HepG2 (cell line): Measurements from ENCODE around the gene TMEM132D. TPM values are rescaled to one million over a fixed set of nuclear protein-coding genes. Genes with fewer than 3 reads are reported as not detected.

Experiments used
- ATAC-seq: fragments of 200-7000 bp; cut with Tn5 transposase; 3 replicates; pipeline ENCODE4 v1.9.1; 2020; ENCODE audit warnings: mild to moderate bottlenecking, moderate library complexity
- BruUV-seq: library from RNA; stranded (reverse); fragments of 400-500 nt; replicated peaks from 2 replicates; lab custom pipeline; 2021; lab: Mats Ljungman, UMichigan
- CTCF ChIA-PET: fragments of 300-600 bp; formaldehyde crosslinking; extraction: SDS; loops from one replicate; lab custom pipeline; 2021; ENCODE audit warnings: low total read pairs, inconsistent platforms, low intra/inter-chr PET ratio; lab: Yijun Ruan, JAX
- POLR2A ChIA-PET: fragments of 350-600 bp; sonication (Branson Sonifier 250); formaldehyde crosslinking; loops from one replicate; lab custom pipeline; 2020; ENCODE audit warnings: antibody characterized with exemption, inconsistent platforms; lab: Yijun Ruan, JAX
- DNase-seq: peaks from one replicate; pipeline ENCODE4 v3.0.0-alpha.2; 2015; ENCODE audit warnings: low spot score
- FAIRE-seq: peaks from 3 replicates; lab custom pipeline; 2011; peaks lifted over from hg19 to GRCh38; lab: Jason Lieb, UNC
- H2AFZ ChIP-seq: one replicate; pipeline ENCODE4 v1.6.1; 2011; ENCODE audit warnings: low read length, inconsistent platforms
- H3K27ac ChIP-seq: fragments of 300-600 bp; 3 replicates; pipeline ENCODE4 v1.8.0; 2011; ENCODE audit warnings: mixed run types, mild to moderate bottlenecking, mixed read lengths, low read length, inconsistent platforms; ENCODE audit not compliant: insufficient read depth; ENCODE audit errors: extremely low read length
- H3K27me3 ChIP-seq, 2 experiments: fragments of 200-600 bp in 1 of 2; 2 replicates in 1 of 2; 3 replicates in 1 of 2; pipeline versions ENCODE4 v1.6.0 to v1.8.0; 2011; ENCODE audit warnings: low read length in 2 of 2, mild to moderate bottlenecking in 2 of 2, moderate library complexity in 2 of 2, inconsistent platforms in 1 of 2; ENCODE audit not compliant: insufficient read depth in 2 of 2, control insufficient read depth in 1 of 2
- H3K36me3 ChIP-seq, 2 experiments: fragments of 200-600 bp in 1 of 2; replicated peaks in 1 of 2; 2 replicates in 1 of 2; 3 replicates in 1 of 2; pipeline versions ENCODE4 v1.5.1 to v1.8.0; 2011; ENCODE audit warnings: low read length in 2 of 2, inconsistent platforms in 1 of 2; ENCODE audit not compliant: insufficient read depth in 2 of 2, control insufficient read depth in 1 of 2
- H3K4me1 ChIP-seq: 2 replicates; pipeline ENCODE4 v1.5.1; 2012; ENCODE audit warnings: low read length, inconsistent platforms; ENCODE audit not compliant: insufficient read depth
- H3K4me2 ChIP-seq: 2 replicates; pipeline ENCODE4 v1.6.0; 2011; ENCODE audit warnings: low read depth, low read length, inconsistent platforms
- H3K4me3 ChIP-seq, 3 experiments: fragments of 200-600 bp in 1 of 3; sonication (generic), shearing (Covaris generic) in 1 of 3; replicated peaks in 1 of 3; 2 replicates each; pipeline ENCODE4 v1.5.1; 2011 to 2016; ENCODE audit warnings: low read length in 3 of 3, inconsistent platforms in 2 of 3, low read depth in 2 of 3, mild to moderate bottlenecking in 2 of 3, control low read depth in 1 of 3, mixed read lengths in 1 of 3; ENCODE audit not compliant: insufficient read depth in 1 of 3
- H3K79me2 ChIP-seq: one replicate; pipeline ENCODE4 v1.6.1; 2011; ENCODE audit warnings: low read length, inconsistent platforms; ENCODE audit not compliant: insufficient read depth
- H3K9ac ChIP-seq: 2 replicates; pipeline ENCODE4 v1.6.0; 2011; ENCODE audit warnings: mild to moderate bottlenecking, low read depth, low read length, inconsistent platforms; ENCODE audit not compliant: insufficient read depth
- H3K9me3 ChIP-seq: 2 replicates; pipeline ENCODE4 v1.5.1; 2012; ENCODE audit warnings: mild to moderate bottlenecking, low read length
- H4K20me1 ChIP-seq: 2 replicates; pipeline ENCODE4 v1.6.0; 2011; ENCODE audit warnings: inconsistent platforms, mild to moderate bottlenecking, low read length, moderate library complexity; ENCODE audit not compliant: insufficient read depth
- AFF4 ChIP-seq: sonication (generic); formaldehyde crosslinking; IDR thresholded peaks from 2 replicates; pipeline ENCODE4 v1.4.0; 2020; ENCODE audit warnings: missing genetic modification reagents
- AHR ChIP-seq: IDR thresholded peaks from 2 replicates; pipeline ENCODE4 v1.6.1; 2018; ENCODE audit warnings: missing genetic modification reagents, missing compliant biosample characterization
- ATF1 ChIP-seq: IDR thresholded peaks from 2 replicates; pipeline ENCODE4 v1.6.1; 2016; ENCODE audit warnings: mild to moderate bottlenecking, control low read depth
- ATF7 ChIP-seq, 2 experiments: fragments of 450-650 bp in 1 of 2; sonication (generic) in 1 of 2; formaldehyde crosslinking in 1 of 2; IDR thresholded peaks; 2 replicates each; pipeline versions ENCODE4 v1.4.0 to v1.6.1; 2016 to 2020; ENCODE audit warnings: antibody characterized with exemption in 1 of 2, mild to moderate bottlenecking in 1 of 2, missing genetic modification reagents in 1 of 2
- CHD2 ChIP-seq: IDR thresholded peaks from 2 replicates; pipeline ENCODE4 v1.6.1; 2011; ENCODE audit warnings: low read depth, low read length, improper control_type of control experiment
- HNRNPH1 ChIP-seq: fragments of 200-400 bp; formaldehyde crosslinking; optimal IDR thresholded peaks from 2 replicates; pipeline ENCODE3; 2017; ENCODE audit warnings: mild to moderate bottlenecking, low read depth, low read length
- HOXD1 ChIP-seq: sonication (generic); formaldehyde crosslinking; IDR thresholded peaks from 2 replicates; pipeline ENCODE4 v1.5.0; 2020; ENCODE audit warnings: missing genetic modification reagents
- IRF2 ChIP-seq: IDR thresholded peaks from 2 replicates; pipeline ENCODE4 v1.6.1; 2018; ENCODE audit warnings: missing genetic modification reagents, missing compliant biosample characterization
- IRF9 ChIP-seq: sonication (generic); formaldehyde crosslinking; IDR thresholded peaks from 2 replicates; pipeline ENCODE4 v1.8.0; 2022; ENCODE audit warnings: missing genetic modification reagents, mild to moderate bottlenecking, borderline replicate concordance
- POGZ ChIP-seq: sonication (generic); formaldehyde crosslinking; IDR thresholded peaks from 2 replicates; pipeline ENCODE4 v1.4.0; 2020; ENCODE audit warnings: mild to moderate bottlenecking, missing genetic modification reagents
- ZEB1 ChIP-seq: IDR thresholded peaks from 2 replicates; pipeline ENCODE4 v1.6.1; 2012; ENCODE audit warnings: mild to moderate bottlenecking, low read depth, inconsistent platforms; ENCODE audit not compliant: insufficient replicate concordance
- ZNF143 ChIP-seq: sonication (generic); formaldehyde crosslinking; IDR thresholded peaks from 2 replicates; pipeline ENCODE4 v1.4.0; 2020; ENCODE audit warnings: missing genetic modification reagents
- ZNF282 ChIP-seq: fragments of 450-650 bp; IDR thresholded peaks from 2 replicates; pipeline ENCODE4 v1.6.1; 2018; ENCODE audit not compliant: partially characterized antibody
- ZNF33B ChIP-seq: sonication (generic); formaldehyde crosslinking; IDR thresholded peaks from 2 replicates; pipeline ENCODE4 v1.5.1; 2020; ENCODE audit warnings: mild to moderate bottlenecking, missing genetic modification reagents
- ZNF350 ChIP-seq: sonication (generic); formaldehyde crosslinking; IDR thresholded peaks from 2 replicates; pipeline ENCODE4 v1.4.0; 2020; ENCODE audit warnings: mild to moderate bottlenecking, low read depth, missing genetic modification reagents, borderline replicate concordance
- ZNF550 ChIP-seq: sonication (generic); formaldehyde crosslinking; IDR thresholded peaks from 2 replicates; pipeline ENCODE4 v1.4.0; 2020; ENCODE audit warnings: mild to moderate bottlenecking, missing genetic modification reagents, borderline replicate concordance
- WGBS: methylation state at CpG from one replicate; pipeline ENCODE4 v1.1.6; 2017; ENCODE audit warnings: low lambda C conversion rate; 5-methylcytosine and 5-hydroxymethylcytosine counted together
- in situ Hi-C: cut with HindIII; loops from 2 replicates; pipeline ENCODE4 v1.10.0; 2017; ENCODE audit warnings: low pct_unique_long_range_greater_than_20kb; ENCODE audit not compliant: extremely low pct_ligation_motif_present
- intact Hi-C: fragments of 100-400 bp; cut with micrococcal nuclease; formaldehyde crosslinking; loops from one replicate; pipeline ENCODE4 v1.10.0; 2022; ENCODE audit not compliant: unreplicated experiment
- polyA plus RNA-seq, 8 experiments: library from polyadenylated mRNA; depleted of rRNA in 3 of 8; stranded (reverse) in 7 of 8; unstranded in 1 of 8; fragments of >200 nt; fragmentation: Illumina TruSeq in 4 of 8; extraction: Trizol in 4 of 8; gene quantifications; 2 replicates each; pipeline versions ENCODE4 v1.2.1 to v1.2.3, GENCODE V29; 2011 to 2016; ENCODE audit warnings: low read depth in 4 of 8, missing spikeins in 1 of 8, mixed read lengths in 1 of 8; ENCODE audit not compliant: insufficient read depth in 1 of 8
- total RNA-seq, 5 experiments: library from RNA; depleted of rRNA; stranded (reverse); fragments of >200 nt; fragmentation: Illumina TruSeq; extraction: Trizol; gene quantifications; 2 replicates each; pipeline ENCODE4 v1.2.3, GENCODE V29; 2016; ENCODE audit warnings: low read depth in 1 of 5
- TF ChIP-seq, protein P1 (sequence below): sonication (generic); formaldehyde crosslinking; conservative IDR thresholded peaks from 2 replicates; pipeline ENCODE4 v1.8.0; 2022; ENCODE audit warnings: mild to moderate bottlenecking, moderate library complexity, missing genetic modification reagents
- TF ChIP-seq, protein P2 (sequence below): sonication (generic); formaldehyde crosslinking; IDR thresholded peaks from 2 replicates; pipeline ENCODE4 v1.5.0; 2020; ENCODE audit warnings: mild to moderate bottlenecking, missing genetic modification reagents

The TMEM132D gene
- total and polyA plus RNA-seq, 2 of the 13 experiments (the other 11 are each of a cell fraction or from before 2014, with no cell fraction given): not detected

GRCh38 chr12:129373746-129374145 is 530.1 kb downstream of the TMEM132D start:
- H3K27ac ChIP-seq: no peak overlapping the region
- CTCF ChIA-PET: no interaction called here

More at GRCh38 chr12:129373746-129374145, 530.1 kb downstream of the TMEM132D start:
- POLR2A ChIA-PET: no interaction called here
- no peak overlapping the region for H3K4me2 ChIP-seq
- H3K36me3 ChIP-seq: no peaks in the 10 kb centered on the region
- 2% methylated on average over 4 of the region's 4 CpGs for WGBS
- in situ Hi-C loops: no loop called here
- BruUV-seq: no TSS peak
- no peak for TF ChIP-seq IRF9 (CRISPR knock-in tag)
- TF ChIP-seq CHD2: no peak
- no peak for TF ChIP-seq AHR (CRISPR knock-in tag)
- no peak for TF ChIP-seq ZNF33B (CRISPR knock-in tag)
- TF ChIP-seq, protein P1, sequence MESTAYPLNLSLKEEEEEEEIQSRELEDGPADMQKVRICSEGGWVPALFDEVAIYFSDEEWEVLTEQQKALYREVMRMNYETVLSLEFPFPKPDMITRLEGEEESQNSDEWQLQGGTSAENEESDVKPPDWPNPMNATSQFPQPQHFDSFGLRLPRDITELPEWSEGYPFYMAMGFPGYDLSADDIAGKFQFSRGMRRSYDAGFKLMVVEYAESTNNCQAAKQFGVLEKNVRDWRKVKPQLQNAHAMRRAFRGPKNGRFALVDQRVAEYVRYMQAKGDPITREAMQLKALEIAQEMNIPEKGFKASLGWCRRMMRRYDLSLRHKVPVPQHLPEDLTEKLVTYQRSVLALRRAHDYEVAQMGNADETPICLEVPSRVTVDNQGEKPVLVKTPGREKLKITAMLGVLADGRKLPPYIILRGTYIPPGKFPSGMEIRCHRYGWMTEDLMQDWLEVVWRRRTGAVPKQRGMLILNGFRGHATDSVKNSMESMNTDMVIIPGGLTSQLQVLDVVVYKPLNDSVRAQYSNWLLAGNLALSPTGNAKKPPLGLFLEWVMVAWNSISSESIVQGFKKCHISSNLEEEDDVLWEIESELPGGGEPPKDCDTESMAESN (CRISPR knock-in tag): no peak
- TF ChIP-seq ZEB1: no peak
- no peak for TF ChIP-seq ATF1 (CRISPR knock-in tag)
- TF ChIP-seq HOXD1 (CRISPR knock-in tag): no peak
- TF ChIP-seq AFF4 (CRISPR knock-in tag): no peak
- TF ChIP-seq ZNF550 (CRISPR knock-in tag): no peak
- TF ChIP-seq HNRNPH1: no peak
- TF ChIP-seq, protein P2, sequence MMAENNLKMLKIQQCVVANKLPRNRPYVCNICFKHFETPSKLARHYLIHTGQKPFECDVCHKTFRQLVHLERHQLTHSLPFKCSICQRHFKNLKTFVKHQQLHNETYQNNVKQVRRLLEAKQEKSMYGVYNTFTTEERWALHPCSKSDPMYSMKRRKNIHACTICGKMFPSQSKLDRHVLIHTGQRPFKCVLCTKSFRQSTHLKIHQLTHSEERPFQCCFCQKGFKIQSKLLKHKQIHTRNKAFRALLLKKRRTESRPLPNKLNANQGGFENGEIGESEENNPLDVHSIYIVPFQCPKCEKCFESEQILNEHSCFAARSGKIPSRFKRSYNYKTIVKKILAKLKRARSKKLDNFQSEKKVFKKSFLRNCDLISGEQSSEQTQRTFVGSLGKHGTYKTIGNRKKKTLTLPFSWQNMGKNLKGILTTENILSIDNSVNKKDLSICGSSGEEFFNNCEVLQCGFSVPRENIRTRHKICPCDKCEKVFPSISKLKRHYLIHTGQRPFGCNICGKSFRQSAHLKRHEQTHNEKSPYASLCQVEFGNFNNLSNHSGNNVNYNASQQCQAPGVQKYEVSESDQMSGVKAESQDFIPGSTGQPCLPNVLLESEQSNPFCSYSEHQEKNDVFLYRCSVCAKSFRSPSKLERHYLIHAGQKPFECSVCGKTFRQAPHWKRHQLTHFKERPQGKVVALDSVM: no peak
- no peak for TF ChIP-seq ZNF350 (CRISPR knock-in tag)
- no peak for TF ChIP-seq POGZ (CRISPR knock-in tag)
- TF ChIP-seq ATF7 (IDR thresholded peaks at IDR 0.05): no peak
- TF ChIP-seq ATF7 (CRISPR knock-in tag; IDR thresholded peaks at IDR 0.05): no peak
- no peak for TF ChIP-seq ZNF282
- TF ChIP-seq ZNF143 (CRISPR knock-in tag): no peak
- no peak for TF ChIP-seq IRF2 (CRISPR knock-in tag)
- TF ChIP-seq, all 625 proteins: peak for 0
- Histone ChIP-seq H4K20me1 (no peaks in the 10 kb centered on the region), H2AFZ (no peak overlapping the region), H3K9ac (no peak overlapping the region), H3K9me3 (peaks cover 29% of the 10 kb centered on the region), H3K4me3 (no peak overlapping the region), H3K27me3 (no peaks in the 10 kb centered on the region; a peak in 1 of 5 replicates), H3K79me2 (no peaks in the 10 kb centered on the region), H3K4me1 (no peaks in the 10 kb centered on the region)
- intact Hi-C loops: no loop called here
- ATAC-seq (no peak), DNase-seq (no peak), FAIRE-seq (no peak)
